Stimulated activated naive CD4-positive, alpha-beta T cell treated with Interleukin-2 at 50 U/mL for 16 hours (primary cell): Measurements from ENCODE around the gene SH3BP2.
A peak's percentile ranks its signal among the peaks of the same experiment; 100 is the strongest.

Experiments
- DNase-seq: peaks from one replicate; lab custom pipeline; 2025; lab: John Stamatoyannopoulos, UW

Gene SH3BP2, protein sequence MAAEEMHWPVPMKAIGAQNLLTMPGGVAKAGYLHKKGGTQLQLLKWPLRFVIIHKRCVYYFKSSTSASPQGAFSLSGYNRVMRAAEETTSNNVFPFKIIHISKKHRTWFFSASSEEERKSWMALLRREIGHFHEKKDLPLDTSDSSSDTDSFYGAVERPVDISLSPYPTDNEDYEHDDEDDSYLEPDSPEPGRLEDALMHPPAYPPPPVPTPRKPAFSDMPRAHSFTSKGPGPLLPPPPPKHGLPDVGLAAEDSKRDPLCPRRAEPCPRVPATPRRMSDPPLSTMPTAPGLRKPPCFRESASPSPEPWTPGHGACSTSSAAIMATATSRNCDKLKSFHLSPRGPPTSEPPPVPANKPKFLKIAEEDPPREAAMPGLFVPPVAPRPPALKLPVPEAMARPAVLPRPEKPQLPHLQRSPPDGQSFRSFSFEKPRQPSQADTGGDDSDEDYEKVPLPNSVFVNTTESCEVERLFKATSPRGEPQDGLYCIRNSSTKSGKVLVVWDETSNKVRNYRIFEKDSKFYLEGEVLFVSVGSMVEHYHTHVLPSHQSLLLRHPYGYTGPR

DNA sequence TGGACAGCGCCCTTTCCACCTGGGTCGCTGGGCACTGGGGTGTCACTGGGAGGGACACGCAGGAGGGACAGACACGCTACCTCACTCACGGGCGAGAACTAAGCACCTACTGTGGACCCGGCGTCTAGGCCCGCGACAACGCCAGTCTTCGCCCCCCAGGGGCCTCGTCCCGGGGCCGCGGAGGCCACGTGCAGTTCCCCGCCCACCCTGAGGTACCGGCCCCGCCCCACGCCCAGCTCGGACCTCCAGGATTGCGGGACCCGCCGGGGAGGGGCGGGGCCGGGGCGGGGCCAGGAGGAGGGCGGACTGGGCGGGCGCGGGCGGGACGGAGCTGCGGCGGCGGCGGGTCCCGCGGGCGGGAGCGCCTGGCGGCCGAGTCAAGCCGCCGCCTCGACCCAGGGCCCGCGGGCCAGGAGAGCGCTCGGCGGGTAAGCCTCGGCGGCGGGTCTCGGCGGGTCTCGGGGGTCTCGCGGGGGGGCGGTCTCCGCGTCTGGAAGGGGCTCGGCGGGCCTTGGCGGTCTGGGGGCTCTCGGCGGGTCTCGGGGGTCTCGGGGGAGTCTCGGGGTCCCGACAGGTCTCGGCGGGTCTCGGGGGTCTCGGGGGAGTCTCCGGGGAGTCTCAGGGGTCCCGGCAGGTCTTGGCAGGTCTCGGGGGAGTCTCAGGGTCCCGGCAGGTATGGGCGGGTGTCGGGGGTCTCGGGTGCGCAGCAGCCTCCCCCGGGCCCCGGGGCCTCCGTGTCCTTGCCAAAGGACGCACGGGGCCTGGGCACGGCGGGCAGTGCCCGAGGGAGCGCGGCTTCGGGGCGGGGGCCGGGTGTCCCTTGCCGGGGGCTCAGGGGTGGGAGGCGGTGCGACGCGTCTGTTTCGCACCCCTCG is at the start of gene SH3BP2:
Gene SH3BP2 (plus strand): TSS at position 375 of the 875 bp plus-strand sequence. CDS start 27,533 bp downstream, outside the sequence.
- peak; percentile 60 for DNase-seq

DNA sequence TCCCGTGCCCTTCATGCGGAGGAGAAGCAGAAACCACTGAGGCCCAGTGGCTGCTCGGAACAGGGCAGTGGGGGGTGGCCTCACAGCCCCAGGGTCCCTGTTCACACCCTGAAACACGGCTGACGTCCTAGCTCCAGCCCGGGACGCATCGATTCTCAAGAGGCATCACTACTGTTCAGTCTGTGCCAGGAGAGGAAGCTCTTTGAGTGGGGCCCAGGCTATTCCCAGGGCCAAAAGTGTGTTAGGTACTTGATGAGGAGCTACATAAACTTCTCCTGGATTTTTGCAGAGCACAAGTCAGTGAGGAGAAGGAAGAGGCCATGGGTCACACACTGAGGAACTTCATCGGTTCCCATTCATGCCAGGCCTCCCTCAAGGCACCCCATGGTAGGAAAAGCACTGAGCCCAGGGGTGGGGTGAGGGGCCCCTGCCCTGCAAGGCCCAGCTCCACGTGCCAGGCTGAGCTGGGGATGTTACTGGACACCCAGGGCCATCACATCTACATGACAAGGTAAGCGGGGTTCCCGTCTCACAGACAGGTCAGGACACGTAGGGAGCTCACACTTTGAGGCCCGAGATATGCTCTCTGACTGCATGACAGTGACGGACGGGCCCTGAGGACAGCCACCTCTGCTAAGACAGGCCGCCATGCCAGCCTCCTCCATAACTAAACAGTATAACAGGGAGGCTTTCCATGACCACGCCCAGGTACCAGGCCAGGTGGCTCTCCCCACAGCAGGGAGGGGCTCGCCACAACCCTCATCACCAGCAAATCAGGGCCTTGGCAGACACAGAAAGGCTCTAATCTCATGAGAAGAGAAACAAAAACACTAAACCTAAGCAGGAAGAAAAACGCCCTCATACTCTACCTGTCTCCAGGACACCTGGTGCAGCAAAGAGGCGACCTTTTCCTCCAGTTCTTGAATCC is 49.1 kb upstream of the SH3BP2 start:
- no peak for DNase-seq

DNA sequence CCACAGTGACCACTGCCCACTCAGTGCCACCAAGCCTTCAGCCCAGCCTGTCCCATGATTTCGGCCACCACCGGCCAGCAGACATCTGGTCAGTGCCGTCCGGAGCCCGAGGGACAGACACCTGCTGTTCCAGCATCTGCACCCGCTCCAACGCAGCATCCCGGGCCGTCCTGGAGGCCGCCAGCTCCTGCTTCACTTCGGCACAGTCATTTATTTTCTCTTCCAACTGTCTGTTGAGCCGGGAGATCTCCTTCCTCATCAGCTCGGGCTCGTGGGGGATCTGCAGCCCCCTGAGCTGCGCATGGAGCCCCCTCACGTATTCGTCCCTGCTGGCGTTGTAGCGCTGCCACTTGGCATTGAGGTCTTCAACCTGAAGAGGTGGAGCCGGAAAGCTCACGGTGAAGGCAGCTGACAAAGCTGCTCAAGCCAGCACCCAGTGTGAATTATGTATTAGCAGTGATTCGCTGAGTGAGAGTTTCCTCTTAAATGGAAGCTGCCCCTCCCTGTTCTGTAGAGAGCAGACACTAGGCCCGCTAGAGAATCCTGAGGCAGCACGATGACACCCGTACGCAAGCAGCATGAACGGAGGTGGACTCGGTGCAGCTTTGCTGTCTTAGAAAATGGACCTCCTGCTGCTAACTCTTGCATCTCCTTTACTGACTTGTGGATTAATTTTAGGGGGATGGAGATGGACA is 48.2 kb upstream of the SH3BP2 start:
- DNase-seq: no peak

DNA sequence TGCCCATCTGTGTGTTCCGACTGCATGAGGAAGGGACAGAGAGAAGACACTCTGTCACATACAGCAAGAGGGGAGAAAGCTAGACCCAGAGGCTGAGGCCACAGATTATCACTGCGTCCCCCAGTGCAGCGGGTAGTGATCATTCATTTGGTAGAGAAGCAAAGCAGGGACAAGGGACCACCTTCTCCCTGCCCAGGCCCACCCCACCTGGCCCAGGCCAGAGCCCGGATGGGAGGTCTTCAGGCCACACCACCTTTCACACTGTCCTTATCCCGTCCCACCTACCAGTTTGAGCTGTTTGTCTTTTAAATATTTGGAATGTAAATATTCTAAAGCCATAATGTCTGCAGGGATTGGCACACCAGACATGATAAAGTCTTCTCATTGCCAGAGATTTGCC is 47.4 kb upstream of the SH3BP2 start:
- no peak for DNase-seq

DNA sequence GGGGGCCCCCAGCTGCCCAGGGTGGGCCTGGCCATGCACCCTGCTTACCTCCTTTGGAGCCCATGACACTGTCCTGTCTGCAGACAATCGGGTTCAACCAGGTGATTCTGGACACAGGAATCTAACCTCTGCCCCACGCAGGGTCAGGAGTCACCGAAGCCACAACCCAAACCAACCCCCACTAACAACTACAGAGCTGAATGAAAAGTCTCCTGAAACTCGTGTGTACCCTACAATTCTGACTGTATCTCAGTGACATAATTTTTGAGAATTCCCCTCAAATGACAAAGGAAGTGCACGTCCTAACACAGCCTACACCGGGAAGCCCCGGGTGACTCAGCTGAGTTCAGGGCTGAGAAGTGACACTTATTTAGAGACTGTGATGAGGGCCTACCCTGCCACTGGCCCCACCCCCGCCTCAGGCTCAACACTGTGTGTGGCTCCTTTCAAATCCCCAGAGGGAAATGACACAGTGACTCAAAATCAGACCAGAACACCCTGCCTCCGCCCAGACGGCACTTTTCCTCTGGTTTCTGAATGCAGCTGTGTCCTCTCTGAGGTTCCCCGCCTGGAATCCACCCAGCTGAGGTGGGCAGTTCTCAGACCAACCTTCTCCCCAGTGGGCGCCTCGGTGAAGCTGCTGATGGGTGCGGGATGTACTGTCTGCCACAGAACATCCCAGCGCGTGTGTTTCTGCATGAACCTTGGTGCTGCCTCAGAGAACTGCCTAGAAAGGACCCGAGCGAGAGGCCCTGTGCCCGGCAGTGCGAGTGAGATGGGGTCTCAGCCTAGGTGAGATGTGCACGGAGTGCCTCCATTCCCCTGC is 46.7 kb upstream of the SH3BP2 start:
- DNase-seq: peak; percentile 97

DNA sequence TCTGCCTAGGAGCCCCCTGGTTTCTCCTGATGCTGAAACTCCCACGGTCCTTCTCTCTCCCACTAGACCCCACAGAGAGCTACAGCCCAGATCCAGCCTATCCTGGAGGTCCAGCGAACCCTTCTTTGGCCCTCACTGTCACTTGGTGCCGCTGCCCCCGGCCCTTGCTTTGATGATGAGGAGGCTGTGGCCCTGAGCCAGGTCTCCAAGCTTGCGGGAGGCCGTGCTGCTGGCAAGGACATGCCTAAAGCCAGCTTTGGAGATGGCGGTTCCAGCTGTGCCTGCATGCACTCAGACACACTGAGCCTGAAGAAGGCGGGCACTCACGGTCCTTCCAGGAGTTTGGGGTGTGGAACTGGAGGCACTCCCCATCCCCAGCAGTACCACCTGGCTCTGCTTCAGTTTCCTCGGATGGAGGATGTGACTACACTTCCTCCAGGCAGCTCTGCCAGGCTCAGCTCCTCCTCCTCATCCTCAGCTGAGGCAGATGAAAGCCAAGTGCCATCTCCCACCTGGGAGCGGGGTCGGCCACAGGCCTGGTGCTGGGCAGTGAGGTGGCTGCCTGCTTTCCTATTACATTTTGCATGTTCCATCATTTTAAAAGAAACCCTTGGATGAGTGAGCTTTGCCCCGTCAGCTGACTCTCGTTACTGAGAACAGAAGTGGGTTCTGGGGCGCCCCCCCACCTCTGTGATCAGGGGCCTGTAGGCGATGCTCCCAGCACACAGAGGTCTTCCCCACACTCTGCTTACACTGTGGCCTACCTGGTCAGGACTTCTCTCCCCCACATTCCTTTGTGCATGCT is 45.8 kb upstream of the SH3BP2 start:
- DNase-seq: no peak

DNA sequence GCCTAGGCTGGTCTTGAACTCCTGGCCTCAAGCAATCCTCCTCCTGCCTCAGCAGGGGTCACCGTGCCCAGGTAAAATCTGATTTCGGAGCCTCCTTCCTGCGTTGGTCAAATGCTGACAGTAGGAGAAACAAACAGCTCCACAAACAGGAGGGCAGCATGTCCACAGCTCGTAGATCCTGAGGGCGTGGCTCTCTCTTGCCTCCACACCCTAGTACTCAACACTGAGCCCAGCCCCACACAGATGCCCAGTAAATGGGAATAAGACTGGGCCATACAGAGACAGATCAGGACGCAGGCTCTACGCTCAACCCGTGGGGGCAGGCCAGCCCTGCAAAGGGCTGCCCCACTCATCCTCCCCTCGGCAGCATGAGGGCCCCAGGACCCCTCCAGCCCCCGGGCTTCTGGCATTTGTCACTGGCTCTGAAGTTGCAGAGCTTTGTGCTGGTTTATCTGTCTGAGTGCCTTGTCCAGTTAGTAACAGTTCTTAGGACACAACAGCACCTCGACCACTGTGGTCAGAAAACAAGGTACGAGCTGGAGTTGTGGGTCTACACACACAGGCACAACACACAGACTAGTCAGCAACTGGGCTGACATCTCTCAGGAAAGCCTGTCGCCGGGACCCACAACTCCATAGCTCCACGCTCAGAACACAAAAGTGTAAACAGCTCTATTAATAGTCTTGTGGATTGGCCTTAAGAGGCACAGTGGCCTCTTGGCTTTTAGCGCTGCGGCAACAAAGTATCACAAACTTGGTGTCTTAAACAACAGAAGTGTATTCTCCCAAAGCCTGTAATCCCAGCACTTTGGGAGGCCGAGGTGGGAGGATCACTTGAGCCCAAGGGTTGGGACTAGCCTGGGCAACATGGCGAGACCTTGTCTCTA is 41.9 kb upstream of the SH3BP2 start:
- no peak for DNase-seq

DNA sequence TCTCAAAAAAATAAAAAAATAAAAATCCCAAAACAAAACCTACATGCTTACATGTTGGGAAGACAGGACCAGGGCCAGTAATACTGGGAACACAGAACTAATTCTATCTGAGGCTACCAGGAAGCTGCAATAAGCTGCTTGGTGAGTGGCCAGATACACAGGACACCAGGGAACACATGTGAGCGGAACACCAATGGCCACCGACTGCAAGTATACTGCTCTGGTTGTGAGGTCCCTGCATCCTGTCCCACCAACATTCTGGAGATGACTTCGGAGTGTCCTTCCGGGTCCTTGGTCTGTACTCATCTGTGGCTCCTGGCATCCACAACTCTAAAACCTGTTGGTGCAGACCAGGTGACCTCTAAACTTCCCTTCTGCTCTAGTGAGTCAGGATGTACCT is 39.4 kb upstream of the SH3BP2 start:
- DNase-seq: no peak

DNA sequence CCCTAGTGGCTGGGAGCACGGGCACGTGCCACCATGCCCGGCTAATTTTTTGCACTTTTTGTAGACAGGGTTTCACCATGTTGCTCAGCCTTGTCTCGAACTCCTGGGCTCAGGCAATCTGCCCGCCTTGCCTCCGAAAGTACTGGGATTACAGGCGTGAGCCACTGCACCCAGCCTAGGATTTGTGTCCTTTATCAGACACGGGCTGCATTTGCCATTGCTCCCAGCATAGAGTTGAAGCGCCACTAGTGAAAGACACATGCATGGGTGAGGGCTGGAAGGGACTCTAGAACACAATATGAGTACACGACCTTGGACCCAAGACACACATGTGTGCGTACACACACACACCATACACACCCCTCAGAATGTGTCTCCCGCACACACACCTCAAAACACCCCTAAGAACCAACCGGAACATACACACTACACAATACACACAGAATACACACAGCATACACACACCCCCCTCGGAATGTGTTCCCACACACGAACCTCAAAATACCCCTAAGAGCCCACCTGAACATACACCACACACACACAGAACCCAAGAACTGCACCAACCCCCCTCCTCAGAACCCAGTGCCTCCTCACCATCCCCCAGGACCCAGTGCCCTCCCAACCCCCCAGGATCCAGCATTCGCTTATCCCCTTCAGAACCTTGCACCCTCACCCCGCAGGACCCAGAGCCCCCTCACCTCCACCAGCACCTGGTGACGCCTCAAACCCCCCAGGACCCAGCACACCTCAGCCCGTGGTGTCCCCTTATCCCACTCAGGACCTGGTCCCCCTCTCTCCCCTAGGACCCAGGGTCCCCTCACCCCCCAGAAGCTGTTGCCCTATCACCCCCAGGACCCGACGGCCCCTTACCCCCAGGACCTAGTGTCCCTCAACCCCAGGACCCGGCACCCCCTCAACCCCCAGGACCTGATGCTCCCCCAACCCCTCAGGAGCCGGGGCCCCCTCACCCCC is 37.8 kb upstream of the SH3BP2 start:
- no peak for DNase-seq

DNA sequence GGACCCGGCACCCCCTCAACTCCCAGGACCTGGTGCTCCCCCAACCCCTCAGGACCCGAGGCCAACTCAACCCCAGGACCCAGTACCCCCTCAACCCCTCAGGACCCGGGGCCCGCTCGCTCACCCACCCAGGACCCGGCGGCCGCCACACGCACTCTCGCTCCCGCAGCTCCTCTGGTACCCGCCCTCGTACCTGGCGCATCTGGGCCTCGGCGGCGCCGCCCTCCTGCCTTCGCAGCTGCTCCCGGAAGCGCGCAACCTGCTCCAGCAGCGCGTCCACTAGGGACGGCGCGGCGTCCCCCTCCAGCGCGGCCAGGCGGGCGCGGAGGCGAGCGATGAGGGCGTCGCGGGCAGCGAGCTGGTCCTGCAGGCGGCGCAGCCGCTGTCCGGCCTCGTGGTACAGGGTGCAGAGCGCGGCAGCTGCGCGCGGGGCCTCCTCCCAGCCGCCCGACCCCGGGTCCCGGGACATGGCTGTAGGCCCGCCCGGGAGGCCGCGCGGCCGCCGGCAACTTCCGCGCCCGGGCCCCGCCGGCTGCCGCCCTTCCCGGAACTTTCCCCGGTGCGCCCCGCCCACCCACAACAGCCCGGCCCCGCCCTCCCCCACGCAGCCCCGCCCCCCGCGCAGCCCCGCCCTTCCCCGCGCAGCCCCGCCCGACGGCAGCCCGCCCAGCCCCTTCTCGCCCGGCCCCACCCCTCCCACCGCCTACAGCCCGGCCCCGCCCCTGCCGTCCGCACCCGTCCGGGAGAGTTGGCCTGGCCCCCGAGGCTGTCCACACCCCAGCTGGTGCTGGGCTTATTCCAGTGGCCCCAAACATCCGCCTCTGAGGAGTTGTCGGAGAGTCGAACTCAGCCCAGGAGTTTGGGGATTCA is 36.8 kb upstream of the SH3BP2 start, which contains the start of gene TNIP2:
Gene TNIP2 (minus strand): TSS at position 516 of the 870 bp plus-strand sequence. CDS start 47 bp downstream, at position 469.
- DNase-seq: peak; percentile 78

DNA sequence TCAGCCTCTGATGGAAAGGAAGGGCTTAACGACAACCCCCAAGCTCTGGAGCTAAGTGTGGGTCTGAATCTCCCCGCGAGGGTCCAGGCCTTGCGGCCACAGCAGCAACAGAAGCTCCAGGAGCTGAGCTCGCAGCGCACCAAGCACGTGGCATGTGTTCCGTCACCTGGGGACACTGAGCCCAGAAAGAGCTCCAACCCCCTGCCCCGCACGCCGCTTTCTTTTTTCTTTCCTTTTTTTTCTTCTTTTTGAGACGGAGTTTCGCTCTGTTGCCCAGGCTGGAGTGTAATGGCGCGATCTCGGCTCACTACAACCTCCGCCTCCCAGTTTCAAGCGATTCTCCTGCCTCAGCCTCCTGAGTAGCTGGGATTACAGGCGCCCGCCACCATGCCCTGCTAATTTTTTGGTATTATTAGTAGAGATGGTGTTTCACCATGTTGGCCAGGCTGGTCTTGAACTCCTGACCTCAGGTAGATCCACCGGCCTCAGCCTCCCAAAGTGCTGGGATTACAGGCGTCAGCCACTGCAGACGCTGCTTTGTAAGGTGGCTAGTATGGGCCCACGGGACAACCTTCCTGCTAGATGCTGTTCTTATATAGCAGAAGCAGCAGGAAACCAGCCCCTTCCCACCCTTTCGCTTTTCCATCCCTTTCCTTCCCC is 36.1 kb upstream of the SH3BP2 start:
- no peak for DNase-seq

DNA sequence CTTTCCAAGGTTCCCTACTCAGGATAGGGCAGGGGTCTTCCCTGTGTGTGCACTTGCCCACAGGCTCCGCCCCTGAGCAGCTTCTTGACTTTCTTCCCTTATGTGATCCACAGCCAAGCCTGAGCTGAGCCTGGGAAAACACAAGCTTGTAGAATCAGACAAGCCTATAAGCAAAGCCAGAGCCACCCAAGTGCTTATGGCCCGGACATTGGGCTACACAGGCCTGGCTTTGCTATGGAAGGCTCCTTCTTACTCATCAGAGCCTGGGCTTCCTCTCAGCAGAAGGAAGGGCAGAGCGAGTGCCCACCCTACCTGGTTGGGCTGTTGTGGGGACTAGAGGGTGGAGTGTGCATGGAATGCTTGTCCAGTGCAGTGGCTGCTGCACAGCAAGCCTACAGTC is 35.5 kb upstream of the SH3BP2 start:
- DNase-seq: no peak

DNA sequence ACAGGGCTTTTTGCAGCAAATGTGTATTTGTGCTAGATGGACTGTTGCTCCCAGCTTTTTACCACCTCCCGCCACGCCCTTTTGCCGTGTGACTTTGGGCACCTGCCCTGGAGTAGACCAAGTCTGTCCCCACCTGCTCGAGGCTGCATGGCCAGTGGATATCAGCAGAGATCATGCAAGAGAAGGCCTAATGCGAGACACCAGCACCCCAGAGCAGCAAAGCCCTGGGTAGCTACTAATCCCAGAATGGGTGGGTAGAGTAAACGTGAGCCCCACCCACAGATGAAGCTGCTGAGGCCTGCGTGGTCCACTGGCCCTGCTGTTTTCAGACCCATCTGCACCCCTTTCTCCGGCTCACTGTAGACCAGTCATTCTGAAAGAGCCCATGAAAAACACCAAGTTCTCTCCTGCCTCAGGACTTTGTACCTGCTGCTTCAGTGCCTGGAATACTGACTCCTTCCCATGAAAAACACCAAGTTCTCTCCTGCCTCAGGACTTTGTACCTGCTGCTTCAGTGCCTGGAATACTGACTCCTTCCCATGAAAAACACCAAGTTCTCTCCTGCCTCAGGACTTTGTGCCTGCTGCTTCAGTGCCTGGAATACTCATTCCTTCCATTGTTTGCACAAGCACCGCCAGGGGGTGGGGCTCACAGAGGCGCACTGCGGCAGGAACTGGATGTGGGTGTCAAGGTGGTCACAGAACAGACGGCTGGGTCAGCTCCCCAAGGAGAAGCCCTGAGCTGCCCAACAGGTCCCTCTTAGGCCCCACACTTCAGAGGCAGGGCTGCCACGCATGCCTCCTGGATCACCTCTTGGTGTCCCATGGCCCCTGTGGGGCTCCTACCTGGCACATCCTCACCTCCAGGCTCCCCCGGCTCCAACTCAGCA is 31.6 kb upstream of the SH3BP2 start:
- DNase-seq: no peak

DNA sequence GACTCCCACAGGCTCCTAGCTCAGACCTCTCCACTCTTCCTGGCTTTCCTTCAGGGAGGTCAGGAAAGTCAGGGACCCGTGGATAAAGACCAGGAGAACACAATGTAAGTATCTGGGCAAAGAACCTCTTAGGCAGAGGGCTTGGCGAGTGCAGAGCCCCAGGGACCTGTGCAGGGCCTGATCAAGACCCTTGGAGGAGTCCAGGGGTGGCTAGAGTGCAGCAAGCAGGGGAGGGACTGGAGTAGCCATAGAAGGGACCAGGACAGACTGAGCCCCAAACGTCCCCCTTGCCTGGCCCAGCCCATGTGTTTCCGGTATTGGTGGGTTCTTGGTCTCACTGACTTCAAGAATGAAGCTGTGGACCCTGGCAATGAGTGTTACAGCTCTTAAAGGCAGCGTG is 30.8 kb upstream of the SH3BP2 start:
- DNase-seq: no peak
